ENCODE data around the gene EEFSEC.

- TF ChIP-seq CTCF (IDR thresholded peaks at IDR 0.05) (no peak), POLR2A (IDR thresholded peaks at IDR 0.05) (no peak)
Measured at GRCh38 chr3:128195802-128196201, 42.5 kb downstream of the EEFSEC start.
